ENCODE data around the gene WDFY1.

Gene WDFY1

GRCh38 chr2:223846515-223846914, 98.6 kb downstream of the WDFY1 start (continued):
- no peak for TF ChIP-seq ZNF645 (tag by site-specific recombination; IDR thresholded peaks at IDR 0.05)
- no peak for TF ChIP-seq REPIN1 (tag by site-specific recombination; IDR thresholded peaks at IDR 0.05; ENCODE audit: low read depth)
- no peak for TF ChIP-seq ZNF596 (tag by site-specific recombination; IDR thresholded peaks at IDR 0.05)
- TF ChIP-seq TRIM28 (IDR thresholded peaks at IDR 0.05; ENCODE audit: borderline replicate concordance, low read length), result no peak
- no peak for TF ChIP-seq ZNF544 (tag by site-specific recombination; IDR thresholded peaks at IDR 0.05)
- no peak for TF ChIP-seq ZNF211 (tag by site-specific recombination; IDR thresholded peaks at IDR 0.05; ENCODE audit: low read depth)
- TF ChIP-seq, protein P1, sequence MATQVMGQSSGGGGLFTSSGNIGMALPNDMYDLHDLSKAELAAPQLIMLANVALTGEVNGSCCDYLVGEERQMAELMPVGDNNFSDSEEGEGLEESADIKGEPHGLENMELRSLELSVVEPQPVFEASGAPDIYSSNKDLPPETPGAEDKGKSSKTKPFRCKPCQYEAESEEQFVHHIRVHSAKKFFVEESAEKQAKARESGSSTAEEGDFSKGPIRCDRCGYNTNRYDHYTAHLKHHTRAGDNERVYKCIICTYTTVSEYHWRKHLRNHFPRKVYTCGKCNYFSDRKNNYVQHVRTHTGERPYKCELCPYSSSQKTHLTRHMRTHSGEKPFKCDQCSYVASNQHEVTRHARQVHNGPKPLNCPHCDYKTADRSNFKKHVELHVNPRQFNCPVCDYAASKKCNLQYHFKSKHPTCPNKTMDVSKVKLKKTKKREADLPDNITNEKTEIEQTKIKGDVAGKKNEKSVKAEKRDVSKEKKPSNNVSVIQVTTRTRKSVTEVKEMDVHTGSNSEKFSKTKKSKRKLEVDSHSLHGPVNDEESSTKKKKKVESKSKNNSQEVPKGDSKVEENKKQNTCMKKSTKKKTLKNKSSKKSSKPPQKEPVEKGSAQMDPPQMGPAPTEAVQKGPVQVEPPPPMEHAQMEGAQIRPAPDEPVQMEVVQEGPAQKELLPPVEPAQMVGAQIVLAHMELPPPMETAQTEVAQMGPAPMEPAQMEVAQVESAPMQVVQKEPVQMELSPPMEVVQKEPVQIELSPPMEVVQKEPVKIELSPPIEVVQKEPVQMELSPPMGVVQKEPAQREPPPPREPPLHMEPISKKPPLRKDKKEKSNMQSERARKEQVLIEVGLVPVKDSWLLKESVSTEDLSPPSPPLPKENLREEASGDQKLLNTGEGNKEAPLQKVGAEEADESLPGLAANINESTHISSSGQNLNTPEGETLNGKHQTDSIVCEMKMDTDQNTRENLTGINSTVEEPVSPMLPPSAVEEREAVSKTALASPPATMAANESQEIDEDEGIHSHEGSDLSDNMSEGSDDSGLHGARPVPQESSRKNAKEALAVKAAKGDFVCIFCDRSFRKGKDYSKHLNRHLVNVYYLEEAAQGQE (tag by site-specific recombination; IDR thresholded peaks at IDR 0.05), result no peak
- no peak for TF ChIP-seq WT1 (tag by site-specific recombination; IDR thresholded peaks at IDR 0.05)
- TF ChIP-seq ZNF548 (tag by site-specific recombination; IDR thresholded peaks at IDR 0.05), result no peak
- TF ChIP-seq ZNF366 (tag by site-specific recombination; conservative IDR thresholded peaks at IDR 0.05), result no peak
- no peak for TF ChIP-seq ZNF830 (tag by site-specific recombination; IDR thresholded peaks at IDR 0.05; ENCODE audit: low read depth)
- TF ChIP-seq ZNF138 (tag by site-specific recombination; IDR thresholded peaks at IDR 0.05; ENCODE audit: borderline replicate concordance), result no peak
- no peak for TF ChIP-seq IKZF3 (tag by site-specific recombination; IDR thresholded peaks at IDR 0.05)
- TF ChIP-seq GLIS1 (tag by site-specific recombination; IDR thresholded peaks at IDR 0.05), result no peak
- peak; percentile 94 for TF ChIP-seq ZNF629 (tag by site-specific recombination; IDR thresholded peaks at IDR 0.05)
- no peak for TF ChIP-seq ZNF530 (tag by site-specific recombination; IDR thresholded peaks at IDR 0.05; ENCODE audit: low read depth)
- TF ChIP-seq TCF7L2 (IDR thresholded peaks at IDR 0.05; ENCODE audit: borderline replicate concordance, low read depth, low read length), result no peak
- TF ChIP-seq ZNF335 (tag by site-specific recombination; conservative IDR thresholded peaks at IDR 0.05), result 0 out of 2 replicates have a peak, but pooled peaks have one; percentile 24
- TF ChIP-seq YY2 (tag by site-specific recombination; IDR thresholded peaks at IDR 0.05), result no peak
- no peak for TF ChIP-seq ZNF777 (tag by site-specific recombination; IDR thresholded peaks at IDR 0.05; ENCODE audit: borderline replicate concordance)
- TF ChIP-seq SETDB1 (IDR thresholded peaks at IDR 0.05; ENCODE audit: insufficient read length, low read length), result no peak
- no peak for TF ChIP-seq ZSCAN16 (tag by site-specific recombination; IDR thresholded peaks at IDR 0.05)
- TF ChIP-seq ZNF23 (tag by site-specific recombination; IDR thresholded peaks at IDR 0.05; ENCODE audit: borderline replicate concordance), result no peak
- no peak for TF ChIP-seq ZNF571 (tag by site-specific recombination; IDR thresholded peaks at IDR 0.05)
- no peak for TF ChIP-seq ZNF521 (tag by site-specific recombination; IDR thresholded peaks at IDR 0.05)
- no peak for TF ChIP-seq ZFP69B (tag by site-specific recombination; IDR thresholded peaks at IDR 0.05)
- TF ChIP-seq OVOL3 (tag by site-specific recombination; IDR thresholded peaks at IDR 0.05), result no peak
- TF ChIP-seq ZNF37A (tag by site-specific recombination; IDR thresholded peaks at IDR 0.05), result no peak
- TF ChIP-seq ZNF792 (tag by site-specific recombination; IDR thresholded peaks at IDR 0.05), result no peak
- no peak for TF ChIP-seq ZNF341 (tag by site-specific recombination; IDR thresholded peaks at IDR 0.05; ENCODE audit: low read depth)
- TF ChIP-seq, protein P2, sequence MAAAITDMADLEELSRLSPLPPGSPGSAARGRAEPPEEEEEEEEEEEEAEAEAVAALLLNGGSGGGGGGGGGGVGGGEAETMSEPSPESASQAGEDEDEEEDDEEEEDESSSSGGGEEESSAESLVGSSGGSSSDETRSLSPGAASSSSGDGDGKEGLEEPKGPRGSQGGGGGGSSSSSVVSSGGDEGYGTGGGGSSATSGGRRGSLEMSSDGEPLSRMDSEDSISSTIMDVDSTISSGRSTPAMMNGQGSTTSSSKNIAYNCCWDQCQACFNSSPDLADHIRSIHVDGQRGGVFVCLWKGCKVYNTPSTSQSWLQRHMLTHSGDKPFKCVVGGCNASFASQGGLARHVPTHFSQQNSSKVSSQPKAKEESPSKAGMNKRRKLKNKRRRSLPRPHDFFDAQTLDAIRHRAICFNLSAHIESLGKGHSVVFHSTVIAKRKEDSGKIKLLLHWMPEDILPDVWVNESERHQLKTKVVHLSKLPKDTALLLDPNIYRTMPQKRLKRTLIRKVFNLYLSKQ (tag by site-specific recombination; IDR thresholded peaks at IDR 0.05; ENCODE audit: borderline replicate concordance), result no peak
- no peak for TF ChIP-seq ZNF555 (tag by site-specific recombination; conservative IDR thresholded peaks at IDR 0.05)
- TF ChIP-seq GLIS2 (tag by site-specific recombination; IDR thresholded peaks at IDR 0.05), result no peak
- TF ChIP-seq ZSCAN30 (tag by site-specific recombination; IDR thresholded peaks at IDR 0.05), result no peak
- no peak for TF ChIP-seq ZNF239 (tag by site-specific recombination; IDR thresholded peaks at IDR 0.05)
- peak; percentile 68; the same call in 1 of the 2 replicates for TF ChIP-seq ATF2 (tag by site-specific recombination; IDR thresholded peaks at IDR 0.05; ENCODE audit: low read depth)
- TF ChIP-seq HOXA7 (CRISPR knock-in tag; IDR thresholded peaks at IDR 0.05; ENCODE audit: borderline replicate concordance), result no peak
